Naive thymus-derived CD4-positive, alpha-beta T cell (primary cell): ENCODE measurements around the gene RPS3A. TPM values are rescaled to one million over a fixed set of nuclear protein-coding genes. Genes with fewer than 3 reads are reported as not detected.
"Not testable (repeated sequence)": the region's sequence is repeated elsewhere in the genome, so short reads cannot be mapped to it uniquely, and the experiment has no call there.

Experiments
- ATAC-seq: fragments of 150-1000 bp; cut with Tn5 transposase; 2 replicates; pipeline ENCODE4 v1.10.0; 2021; ENCODE audit warnings: mild to moderate bottlenecking, moderate library complexity
- CTCF ChIA-PET: fragments of 350-600 bp; sonication (Branson Sonifier 250); formaldehyde crosslinking; loops from one replicate; lab custom pipeline; 2021; ENCODE audit warnings: antibody characterized with exemption; lab: Charles Lee
- POLR2A ChIA-PET: fragments of 350-600 bp; sonication (Branson Sonifier 250); formaldehyde crosslinking; loops from one replicate; lab custom pipeline; 2021; ENCODE audit warnings: antibody characterized with exemption, inconsistent platforms; lab: Charles Lee
- DNase-seq, 9 donors: peaks; one replicate each; pipeline versions ENCODE4 v3.0.0 to v3.0.0-alpha.2; 2020 to 2022; ENCODE audit warnings: mixed read lengths in 1 of 9
- H3K27ac ChIP-seq: one replicate; pipeline ENCODE4 v1.7.0; 2013; ENCODE audit warnings: mild to moderate bottlenecking, low read depth, low read length, moderate library complexity
- H3K27me3 ChIP-seq, 2 donors: one replicate each; pipeline ENCODE4 v1.7.0; 2013; ENCODE audit warnings: low read length in 2 of 2, mild to moderate bottlenecking in 2 of 2, moderate library complexity in 2 of 2; ENCODE audit not compliant: control insufficient read depth in 2 of 2, insufficient read depth in 2 of 2
- H3K36me3 ChIP-seq, 3 experiments: 1 replicate in 2 of 3; 2 replicates in 1 of 3; pipeline ENCODE4 v1.7.0; 2013; ENCODE audit warnings: low read length in 3 of 3, mild to moderate bottlenecking in 3 of 3, moderate library complexity in 1 of 3; ENCODE audit not compliant: insufficient read depth in 3 of 3, control insufficient read depth in 2 of 3
- H3K4me1 ChIP-seq, 2 donors: one replicate each; pipeline ENCODE4 v1.7.0; 2013; ENCODE audit warnings: low read length in 2 of 2, mild to moderate bottlenecking in 2 of 2, moderate library complexity in 1 of 2; ENCODE audit not compliant: control insufficient read depth in 2 of 2, insufficient read depth in 2 of 2
- H3K4me3 ChIP-seq: 2 replicates; pipeline ENCODE4 v1.7.0; 2013; ENCODE audit warnings: mild to moderate bottlenecking, low read length
- H3K9me3 ChIP-seq, 3 experiments: 1 replicate in 2 of 3; 2 replicates in 1 of 3; pipeline ENCODE4 v1.7.0; 2013; ENCODE audit warnings: low read length in 3 of 3; ENCODE audit not compliant: control insufficient read depth in 2 of 3
- H3K27ac Mint-ChIP-seq, 9 donors: one replicate each; pipeline ENCODE4 v1.8.0; 2020 to 2022; ENCODE audit warnings: mixed read lengths in 9 of 9, mild to moderate bottlenecking in 8 of 9, moderate library complexity in 5 of 9, inconsistent platforms in 2 of 9
- H3K27me3 Mint-ChIP-seq, 5 donors: one replicate each; pipeline ENCODE4 v1.8.0; 2021 to 2022; ENCODE audit warnings: mixed read lengths in 5 of 5, mild to moderate bottlenecking in 1 of 5
- H3K36me3 Mint-ChIP-seq, 5 donors: one replicate each; pipeline ENCODE4 v1.8.0; 2020 to 2022; ENCODE audit warnings: mixed read lengths in 5 of 5, mild to moderate bottlenecking in 3 of 5, inconsistent platforms in 1 of 5
- H3K4me1 Mint-ChIP-seq, 7 donors: one replicate each; pipeline ENCODE4 v1.8.0; 2020 to 2022; ENCODE audit warnings: mixed read lengths in 7 of 7, mild to moderate bottlenecking in 3 of 7, inconsistent platforms in 1 of 7
- H3K4me3 Mint-ChIP-seq, 10 donors: one replicate each; pipeline ENCODE4 v1.8.0; 2020 to 2022; ENCODE audit warnings: mild to moderate bottlenecking in 10 of 10, mixed read lengths in 10 of 10, moderate library complexity in 6 of 10, inconsistent platforms in 2 of 10
- H3K9me3 Mint-ChIP-seq, 11 donors: one replicate each; pipeline ENCODE4 v1.8.0; 2020 to 2022; ENCODE audit warnings: mixed read lengths in 11 of 11, mild to moderate bottlenecking in 4 of 11, inconsistent platforms in 1 of 11, moderate library complexity in 1 of 11
- intact Hi-C, 2 donors: fragments of 100-400 bp; cut with micrococcal nuclease; formaldehyde crosslinking; loops; one replicate each; pipeline ENCODE4 v1.15.1; 2023
- polyA plus RNA-seq, 2 donors: library from polyadenylated mRNA; unstranded; fragments of 300-500 nt; fragmentation: Illumina TruSeq; gene quantifications; one replicate each; pipeline ENCODE4 v1.2.3, GENCODE V29; 2021
- total RNA-seq, 6 experiments: library from RNA in 5 of 6; stranded (reverse) in 5 of 6; gene quantifications; 1 replicate in 5 of 6; 2 replicates in 1 of 6; pipeline ENCODE4 v1.2.3 and lab custom pipeline; 2021 to 2026

Gene RPS3A
- total and polyA plus RNA-seq, 7 experiments from 2014 or later: 1,723 to 6,596 (median 4,368) TPM

- Mint-ChIP-seq H3K4me3 (no peak overlapping the region), H3K4me1 (no peaks in the 10 kb centered on the region), H3K27me3 (peaks cover 0 to 9% (median 0%) of the 10 kb centered on the region in 5 donors), H3K36me3 (no peaks in the 10 kb centered on the region), H3K27ac (no peak overlapping the region), H3K9me3 (no peaks in the 10 kb centered on the region)
- no peak for DNase-seq
- H3K4me1 ChIP-seq: no peaks in the 10 kb centered on the region
- no peak overlapping the region for H3K4me3 ChIP-seq
- intact Hi-C loops: no loop called here
- no peaks in the 10 kb centered on the region for H3K9me3 ChIP-seq
- H3K27ac ChIP-seq: no peak overlapping the region
- no peaks in the 10 kb centered on the region for H3K27me3 ChIP-seq
- ATAC-seq: no peak
- CTCF ChIA-PET: no interaction called here
- POLR2A ChIA-PET: no interaction called here
- H3K36me3 ChIP-seq: no peaks in the 10 kb centered on the region
Observed at GRCh38 chr4:151129796-151130195, 30.4 kb downstream of the RPS3A start.

- H3K27ac ChIP-seq: no peak overlapping the region
- CTCF ChIA-PET: no interaction called here
Observed at GRCh38 chr4:151133311-151133710, 33.9 kb downstream of the RPS3A start.

GRCh38 chr4:151136048-151136447 is 36.6 kb downstream of the RPS3A start:
- H3K9me3 Mint-ChIP-seq, H3K27me3 Mint-ChIP-seq, H3K4me1 Mint-ChIP-seq, H3K9me3 ChIP-seq, CTCF ChIA-PET, DNase-seq, H3K27me3 ChIP-seq, H3K36me3 Mint-ChIP-seq, ATAC-seq, H3K27ac Mint-ChIP-seq, H3K4me1 ChIP-seq, H3K27ac ChIP-seq, H3K36me3 ChIP-seq, H3K4me3 ChIP-seq, H3K4me3 Mint-ChIP-seq, POLR2A ChIA-PET, intact Hi-C loops: not testable (repeated sequence)

More at GRCh38 chr4:151133311-151133710, 33.9 kb downstream of the RPS3A start:
- Histone ChIP-seq H3K36me3 (no peaks in the 10 kb centered on the region), H3K4me1 (no peaks in the 10 kb centered on the region), H3K4me3 (no peak overlapping the region), H3K27me3 (no peaks in the 10 kb centered on the region), H3K9me3 (no peaks in the 10 kb centered on the region)
- intact Hi-C loops: no loop called here
- Mint-ChIP-seq H3K27me3 (peaks cover 0 to 9% (median 0%) of the 10 kb centered on the region in 5 donors), H3K4me3 (no peak overlapping the region), H3K9me3 (no peaks in the 10 kb centered on the region), H3K4me1 (no peaks in the 10 kb centered on the region), H3K36me3 (no peaks in the 10 kb centered on the region), H3K27ac (no peak overlapping the region)
- no peak for ATAC-seq
- POLR2A ChIA-PET: no interaction called here
- DNase-seq: no peak

- ATAC-seq (no peak), DNase-seq (no peak)
- ChIA-PET CTCF (no interaction called here), POLR2A (no interaction called here)
- H3K27ac ChIP-seq: no peak overlapping the region
- peaks cover 0 to 1% (median 0%) of the 10 kb centered on the region in 7 donors for H3K4me1 Mint-ChIP-seq
- H3K9me3 Mint-ChIP-seq: no peaks in the 10 kb centered on the region
- no peaks in the 10 kb centered on the region for H3K27me3 Mint-ChIP-seq
- H3K36me3 Mint-ChIP-seq: no peaks in the 10 kb centered on the region
- H3K9me3 ChIP-seq: no peaks in the 10 kb centered on the region
- H3K4me3 ChIP-seq: no peak overlapping the region
- no peaks in the 10 kb centered on the region for H3K27me3 ChIP-seq
- no peak overlapping the region for H3K4me3 Mint-ChIP-seq
- intact Hi-C loops: no loop called here
- no peaks in the 10 kb centered on the region for H3K4me1 ChIP-seq
- no peaks in the 10 kb centered on the region for H3K36me3 ChIP-seq
- no peak overlapping the region for H3K27ac Mint-ChIP-seq
Observed at GRCh38 chr4:151139814-151140213, 40.4 kb downstream of the RPS3A start.

GRCh38 chr4:151142758-151143157 is 43.3 kb downstream of the RPS3A start:
- no peak overlapping the region for H3K27ac Mint-ChIP-seq
- H3K36me3 Mint-ChIP-seq: no peaks in the 10 kb centered on the region
- peaks cover 0 to 1% (median 0%) of the 10 kb centered on the region in 7 donors for H3K4me1 Mint-ChIP-seq
- intact Hi-C loops: no loop called here
- CTCF ChIA-PET: no interaction called here
- H3K9me3 ChIP-seq: no peaks in the 10 kb centered on the region
- H3K27me3 Mint-ChIP-seq: no peaks in the 10 kb centered on the region
- H3K36me3 ChIP-seq: no peaks in the 10 kb centered on the region
- H3K4me3 Mint-ChIP-seq: no peak overlapping the region
- H3K4me1 ChIP-seq: no peaks in the 10 kb centered on the region
- no peaks in the 10 kb centered on the region for H3K27me3 ChIP-seq
- DNase-seq: no peak
- H3K27ac ChIP-seq: no peak overlapping the region
- ATAC-seq: no peak
- H3K9me3 Mint-ChIP-seq: no peaks in the 10 kb centered on the region
- no peak overlapping the region for H3K4me3 ChIP-seq
- POLR2A ChIA-PET: no interaction called here

GRCh38 chr4:151143162-151143561 is 43.7 kb downstream of the RPS3A start:
- H3K4me1 Mint-ChIP-seq: peaks cover 0 to 1% (median 0%) of the 10 kb centered on the region in 7 donors
- intact Hi-C loops: no loop called here
- Histone ChIP-seq H3K4me1 (no peaks in the 10 kb centered on the region), H3K36me3 (no peaks in the 10 kb centered on the region), H3K27ac (no peak overlapping the region), H3K9me3 (no peaks in the 10 kb centered on the region), H3K4me3 (no peak overlapping the region), H3K27me3 (no peaks in the 10 kb centered on the region)
- H3K4me3 Mint-ChIP-seq: no peak overlapping the region
- CTCF ChIA-PET: no interaction called here
- H3K27me3 Mint-ChIP-seq: no peaks in the 10 kb centered on the region
- ATAC-seq: no peak
- H3K9me3 Mint-ChIP-seq: no peaks in the 10 kb centered on the region
- DNase-seq: no peak
- no peaks in the 10 kb centered on the region for H3K36me3 Mint-ChIP-seq
- H3K27ac Mint-ChIP-seq: no peak overlapping the region
- POLR2A ChIA-PET: no interaction called here

- no peaks in the 10 kb centered on the region for H3K4me1 ChIP-seq
- no peak overlapping the region for H3K27ac ChIP-seq
- DNase-seq: no peak
- Mint-ChIP-seq H3K27ac (no peak overlapping the region), H3K9me3 (no peaks in the 10 kb centered on the region), H3K36me3 (no peaks in the 10 kb centered on the region), H3K27me3 (no peaks in the 10 kb centered on the region), H3K4me1 (peaks cover 0 to 1% (median 0%) of the 10 kb centered on the region in 7 donors), H3K4me3 (no peak overlapping the region)
- H3K4me3 ChIP-seq: no peak overlapping the region
- intact Hi-C loops: no loop called here
- no peak for ATAC-seq
- no peaks in the 10 kb centered on the region for H3K36me3 ChIP-seq
- POLR2A ChIA-PET: no interaction called here
- CTCF ChIA-PET: no interaction called here
- no peaks in the 10 kb centered on the region for H3K9me3 ChIP-seq
- no peaks in the 10 kb centered on the region for H3K27me3 ChIP-seq
Observed at GRCh38 chr4:151143811-151144210, 44.4 kb downstream of the RPS3A start.
